GM18499 (cell line): ENCODE results near the gene KCND3.

ENCODE experiments used
- ATAC-seq: cut with Tn5 transposase; IDR thresholded peaks from one replicate; pipeline ENCODE4 v1.9.1; 2021; ENCODE audit warnings: moderate number of reproducible peaks; ENCODE audit not compliant: insufficient read depth, unreplicated experiment

KCND3 gene

GRCh38 chr1:111961773-111962565 lies 27.5 kb downstream of the KCND3 start:
- ATAC-seq, result no peak

GRCh38 chr1:111961016-111961415 lies 28.5 kb downstream of the KCND3 start:
- no peak for ATAC-seq

- no peak for ATAC-seq
These were observed 30.0 kb downstream of the KCND3 start for GRCh38 chr1:111959436-111959835.

GRCh38 chr1:111958851-111959250 lies 30.6 kb downstream of the KCND3 start:
- ATAC-seq, result no peak

GRCh38 chr1:111958075-111958474 lies 31.4 kb downstream of the KCND3 start:
- no peak for ATAC-seq

- no peak for ATAC-seq
These were observed 33.2 kb downstream of the KCND3 start for GRCh38 chr1:111956155-111956771.

- ATAC-seq, result no peak
These were observed 33.7 kb downstream of the KCND3 start for GRCh38 chr1:111955755-111956154.

- no peak for ATAC-seq
These were observed 35.7 kb downstream of the KCND3 start for GRCh38 chr1:111953797-111954196.

GRCh38 chr1:111952125-111952657 lies 37.3 kb downstream of the KCND3 start:
- no peak for ATAC-seq

- no peak for ATAC-seq
These were observed 41.0 kb downstream of the KCND3 start for GRCh38 chr1:111948209-111949171.

GRCh38 chr1:111943846-111944749 lies 45.4 kb downstream of the KCND3 start:
- ATAC-seq, result no peak

- ATAC-seq, result no peak
These were observed 46.4 kb downstream of the KCND3 start for GRCh38 chr1:111943066-111943465.

- ATAC-seq, result no peak
These were observed 50.9 kb downstream of the KCND3 start for GRCh38 chr1:111938536-111938935.

GRCh38 chr1:111938123-111938522 lies 51.3 kb downstream of the KCND3 start:
- ATAC-seq, result no peak

- no peak for ATAC-seq
These were observed 52.2 kb downstream of the KCND3 start for GRCh38 chr1:111937147-111937725.

GRCh38 chr1:111934106-111934852 lies 55.2 kb downstream of the KCND3 start:
- no peak for ATAC-seq

- ATAC-seq, result no peak
These were observed 59.1 kb downstream of the KCND3 start for GRCh38 chr1:111930356-111930755.

- ATAC-seq, result no peak
These were observed 60.9 kb downstream of the KCND3 start for GRCh38 chr1:111928531-111928930.
